Measurements from ENCODE around the gene FBXO28.

Gene FBXO28

GRCh38 chr1:224183591-224184312, 69.8 kb downstream of the FBXO28 start:
- H3K27ac ChIP-seq = peak overlapping the region; percentile 100
- TF ChIP-seq ZFX (IDR thresholded peaks at IDR 0.05) (peak; percentile 89), CTCF (conservative IDR thresholded peaks at IDR 0.05) (no peak)

- peak overlapping the region; percentile 100 for H3K27ac ChIP-seq
- TF ChIP-seq ZFX (IDR thresholded peaks at IDR 0.05) (no peak), CTCF (conservative IDR thresholded peaks at IDR 0.05) (no peak)
Measured at GRCh38 chr1:224185208-224185607, 71.3 kb downstream of the FBXO28 start.

- TF ChIP-seq ZFX (IDR thresholded peaks at IDR 0.05) (no peak), CTCF (conservative IDR thresholded peaks at IDR 0.05) (no peak)
- H3K27ac ChIP-seq = no peak overlapping the region
Measured at GRCh38 chr1:224188286-224188685, 74.4 kb downstream of the FBXO28 start.

- H3K27ac ChIP-seq = no peak overlapping the region
- no peak for TF ChIP-seq CTCF (conservative IDR thresholded peaks at IDR 0.05)
- TF ChIP-seq ZFX (IDR thresholded peaks at IDR 0.05) = no peak
Measured at GRCh38 chr1:224189561-224189960, 75.7 kb downstream of the FBXO28 start.

- no peak for TF ChIP-seq CTCF (conservative IDR thresholded peaks at IDR 0.05)
- TF ChIP-seq ZFX (IDR thresholded peaks at IDR 0.05) = no peak
Measured at GRCh38 chr1:224192082-224192788, 78.3 kb downstream of the FBXO28 start.

GRCh38 chr1:224193319-224193966, 79.5 kb downstream of the FBXO28 start:
- TF ChIP-seq ZFX (IDR thresholded peaks at IDR 0.05) = no peak
- no peak for TF ChIP-seq CTCF (conservative IDR thresholded peaks at IDR 0.05)
- H3K27ac ChIP-seq = no peak overlapping the region

More at GRCh38 chr1:224192082-224192788, 78.3 kb downstream of the FBXO28 start:
- no peak overlapping the region for H3K27ac ChIP-seq

Measured in C4-2B (cell line).